HG03064 (cell line): ENCODE measurements around the gene SH3GL1.

Experiments
- ATAC-seq: cut with Tn5 transposase; IDR thresholded peaks from one replicate; pipeline ENCODE4 v1.9.1; 2021; ENCODE audit warnings: low read depth; ENCODE audit not compliant: unreplicated experiment

The SH3GL1 gene

DNA sequence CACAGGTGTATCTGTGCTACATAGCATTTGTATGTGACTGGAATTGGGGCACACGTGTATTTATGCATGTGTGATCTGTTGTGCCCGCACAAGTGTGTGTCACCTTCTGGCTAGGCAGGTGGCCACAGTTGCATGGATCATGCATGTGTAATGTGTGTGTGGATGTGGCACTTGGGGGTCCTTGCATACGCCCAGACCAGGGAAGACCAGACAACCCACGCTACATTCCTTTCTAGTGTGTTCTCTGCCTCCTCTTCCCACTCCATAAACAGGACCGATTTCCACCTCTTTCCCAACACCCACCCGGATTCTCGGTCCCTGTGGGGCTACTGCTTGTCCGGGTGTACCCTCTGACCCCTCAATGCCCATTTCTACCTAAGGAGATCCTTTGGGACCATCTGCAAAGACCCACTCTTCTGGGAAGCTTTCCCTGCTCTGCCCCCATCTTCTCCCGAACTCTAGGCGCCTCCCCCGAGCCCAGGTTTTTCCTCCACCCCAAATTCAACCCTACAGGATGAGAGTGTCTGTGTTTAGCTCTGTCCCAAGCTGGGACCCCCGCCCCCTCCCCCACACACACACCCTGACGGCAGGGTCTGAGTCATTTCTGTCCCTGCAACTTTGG is 74.0 kb downstream of the SH3GL1 start:
- ATAC-seq, result no peak

DNA sequence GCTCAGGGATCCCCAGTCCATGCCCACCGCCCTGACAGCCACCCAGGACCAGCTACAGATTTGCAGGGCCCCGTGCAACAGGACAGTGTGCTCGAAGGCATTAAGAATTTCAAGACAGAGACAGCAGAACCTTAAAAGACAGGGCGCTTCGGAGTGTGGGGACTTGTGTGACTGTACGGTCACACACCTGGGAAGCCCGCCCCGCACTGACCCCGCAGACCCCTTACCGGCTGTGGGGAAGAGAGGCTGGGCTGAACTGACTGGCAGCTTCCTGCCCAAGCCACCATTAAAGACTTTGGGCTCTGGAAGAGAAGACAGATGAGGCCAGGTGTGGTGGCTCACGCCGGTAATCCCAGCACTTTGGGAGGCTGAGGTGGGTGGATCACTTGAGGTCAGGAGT is 76.1 kb downstream of the SH3GL1 start:
- no peak for ATAC-seq

GRCh38 chr19:4323692-4324091 is 76.7 kb downstream of the SH3GL1 start:
- ATAC-seq, result no peak

DNA sequence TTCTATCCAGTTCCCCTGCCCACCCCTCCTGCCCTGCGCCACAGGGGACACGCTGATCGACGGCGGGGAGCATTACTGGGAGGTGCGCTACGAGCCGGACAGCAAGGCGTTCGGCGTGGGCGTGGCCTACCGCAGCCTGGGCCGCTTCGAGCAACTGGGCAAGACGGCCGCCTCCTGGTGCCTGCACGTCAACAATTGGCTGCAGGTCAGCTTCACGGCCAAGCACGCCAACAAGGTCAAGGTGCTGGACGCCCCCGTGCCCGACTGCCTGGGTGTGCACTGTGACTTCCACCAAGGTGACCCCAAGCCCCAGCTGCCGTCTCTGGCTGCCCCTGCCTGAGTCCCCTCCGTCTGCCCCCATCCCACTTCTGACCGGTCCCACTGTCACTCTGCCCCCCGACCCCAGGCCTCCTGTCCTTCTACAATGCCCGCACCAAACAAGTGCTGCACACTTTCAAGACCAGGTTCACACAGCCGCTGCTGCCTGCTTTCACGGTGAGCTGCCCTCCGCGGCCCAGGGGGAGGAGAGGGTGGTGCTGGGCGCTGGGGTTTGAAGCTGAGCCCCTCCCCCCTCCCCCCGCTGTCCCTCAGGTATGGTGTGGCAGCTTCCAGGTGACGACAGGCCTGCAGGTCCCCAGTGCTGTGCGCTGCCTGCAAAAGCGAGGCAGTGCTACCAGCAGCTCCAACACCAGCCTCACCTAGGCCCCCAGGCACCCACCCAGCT is 77.2 kb downstream of the SH3GL1 start:
- no peak for ATAC-seq

DNA sequence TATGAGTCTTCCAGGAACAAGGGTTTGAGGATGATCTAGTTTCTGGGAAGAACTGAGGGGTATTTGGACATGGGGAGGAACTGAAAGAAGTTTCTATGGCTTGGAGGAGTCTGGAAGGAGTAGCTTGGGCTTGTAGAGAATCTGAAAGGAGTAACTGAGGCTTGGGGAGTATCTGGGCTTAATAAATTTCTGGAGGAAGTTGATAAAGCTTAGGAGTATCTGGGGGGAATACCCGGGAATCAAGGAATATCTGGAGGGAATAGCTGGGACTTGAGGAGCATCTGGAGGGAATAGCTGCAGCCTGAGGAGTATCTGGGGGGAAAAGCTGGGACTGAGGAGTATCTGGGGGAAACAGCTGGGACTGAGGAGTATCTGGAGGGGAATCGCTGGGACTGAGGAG is 79.9 kb downstream of the SH3GL1 start:
- no peak for ATAC-seq

GRCh38 chr19:4319067-4319718 is 81.2 kb downstream of the SH3GL1 start:
- ATAC-seq, result no peak

GRCh38 chr19:4318460-4318859 is 81.9 kb downstream of the SH3GL1 start:
- ATAC-seq, result no peak

DNA sequence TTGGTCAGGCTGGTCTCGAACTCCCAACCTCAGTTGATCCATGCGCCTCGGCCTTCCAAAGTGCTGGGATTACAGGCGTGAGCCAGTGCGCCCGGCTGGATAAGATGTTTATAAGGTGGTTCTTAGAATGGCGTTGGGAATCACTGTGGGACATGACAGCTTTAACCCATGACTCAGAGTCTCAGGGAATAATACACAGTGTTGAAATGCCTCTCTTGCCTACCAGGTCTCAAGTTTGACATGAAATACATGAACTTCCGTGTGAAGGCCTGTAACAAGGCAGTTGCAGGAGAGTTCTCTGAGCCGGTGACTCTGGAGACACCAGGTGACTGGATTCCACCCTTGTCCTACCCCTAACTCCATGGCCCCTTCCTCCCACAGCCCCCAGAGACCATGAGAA is 83.4 kb downstream of the SH3GL1 start:
- no peak for ATAC-seq

- no peak for ATAC-seq
These were observed 86.4 kb downstream of the SH3GL1 start for GRCh38 chr19:4313847-4314490.
